IMR-90 (cell line): ENCODE results near the gene ALOXE3. TPM values are rescaled to one million over a fixed set of nuclear protein-coding genes. Genes with fewer than 3 reads are reported as not detected.

ENCODE experiments used
- ATAC-seq: fragments of 200-7000 bp; cut with Tn5 transposase; 2 replicates; pipeline ENCODE4 v1.9.1; 2020; ENCODE audit warnings: low read depth, mild to moderate bottlenecking, moderate library complexity
- BruUV-seq: library from RNA; stranded (reverse); fragments of 400-500 nt; replicated peaks from 2 replicates; lab custom pipeline; 2021; lab: Mats Ljungman, UMichigan
- CTCF ChIA-PET: fragments of 300-600 bp; formaldehyde crosslinking; extraction: SDS; loops from one replicate; lab custom pipeline; 2021; ENCODE audit warnings: antibody characterized with exemption; lab: Yijun Ruan, JAX
- POLR2A ChIA-PET: fragments of 300-600 bp; sonication (Branson Sonifier 250); formaldehyde crosslinking; loops from one replicate; lab custom pipeline; 2022; ENCODE audit warnings: antibody characterized with exemption; ENCODE audit not compliant: unreplicated experiment; lab: Charles Lee
- DNase-seq: peaks from one replicate; pipeline ENCODE4 v3.0.0; 2013
- H2AFZ ChIP-seq: replicated peaks from 2 replicates; pipeline ENCODE3; 2013; ENCODE audit warnings: low read length, mild to moderate bottlenecking; ENCODE audit not compliant: poor library complexity
- H2AK5ac ChIP-seq: 2 replicates; pipeline ENCODE4 v1.6.1; 2013; ENCODE audit warnings: low read depth, low read length, inconsistent platforms
- H2AK9ac ChIP-seq: replicated peaks from 2 replicates; pipeline ENCODE3; 2013; ENCODE audit warnings: mild to moderate bottlenecking, low read depth, low read length, moderate library complexity; ENCODE audit not compliant: poor library complexity
- H2BK120ac ChIP-seq: 2 replicates; pipeline ENCODE4 v1.6.1; 2013; ENCODE audit warnings: low read depth, low read length, inconsistent platforms
- H2BK15ac ChIP-seq: 3 replicates; pipeline ENCODE4 v1.6.1; 2013; ENCODE audit warnings: low read depth, low read length, inconsistent platforms
- H2BK20ac ChIP-seq: 2 replicates; pipeline ENCODE4 v1.6.1; 2013; ENCODE audit warnings: low read depth, mild to moderate bottlenecking, inconsistent platforms, low read length, moderate library complexity
- H2BK5ac ChIP-seq: 2 replicates; pipeline ENCODE4 v1.6.1; 2013; ENCODE audit warnings: mild to moderate bottlenecking, low read depth, low read length, inconsistent platforms; ENCODE audit not compliant: poor library complexity, severe bottlenecking
- H3K14ac ChIP-seq: replicated peaks from 2 replicates; pipeline ENCODE4 v1.6.1; 2013; ENCODE audit warnings: low read depth, low read length, inconsistent platforms
- H3K18ac ChIP-seq: 2 replicates; pipeline ENCODE4 v1.6.1; 2013; ENCODE audit warnings: low read depth, low read length, control low read depth
- H3K23ac ChIP-seq: 2 replicates; pipeline ENCODE4 v1.6.1; 2013; ENCODE audit warnings: low read depth, low read length, inconsistent platforms
- H3K27ac ChIP-seq: 2 replicates; pipeline ENCODE4 v1.5.1; 2013; ENCODE audit warnings: mild to moderate bottlenecking, control low read depth, low read length; ENCODE audit not compliant: insufficient read depth
- H3K27me3 ChIP-seq: 2 replicates; pipeline ENCODE4 v1.6.1; 2013; ENCODE audit warnings: low read length; ENCODE audit not compliant: control insufficient read depth, insufficient read depth
- H3K36me3 ChIP-seq: 2 replicates; pipeline ENCODE4 v1.6.1; 2013; ENCODE audit warnings: low read length, mixed read lengths; ENCODE audit not compliant: control insufficient read depth, insufficient read depth
- H3K4ac ChIP-seq: 2 replicates; pipeline ENCODE4 v1.6.1; 2013; ENCODE audit warnings: low read depth, low read length, inconsistent platforms
- H3K4me1 ChIP-seq: 2 replicates; pipeline ENCODE4 v1.6.1; 2013; ENCODE audit warnings: low read length, mixed read lengths; ENCODE audit not compliant: control insufficient read depth, insufficient read depth
- H3K4me2 ChIP-seq: 2 replicates; pipeline ENCODE4 v1.6.1; 2013; ENCODE audit warnings: low read depth, mild to moderate bottlenecking, control low read depth, low read length, moderate library complexity
- H3K4me3 ChIP-seq: 2 replicates; pipeline ENCODE4 v1.5.1; 2013; ENCODE audit warnings: low read depth, mild to moderate bottlenecking, control low read depth, low read length, moderate library complexity; ENCODE audit not compliant: insufficient read depth
- H3K56ac ChIP-seq: 2 replicates; pipeline ENCODE4 v1.6.1; 2013; ENCODE audit warnings: low read length, inconsistent platforms; ENCODE audit not compliant: insufficient read depth; ENCODE audit errors: extremely low read depth
- H3K79me1 ChIP-seq, 2 experiments: 2 replicates each; pipeline ENCODE4 v1.6.1; 2013; ENCODE audit warnings: low read length in 2 of 2, inconsistent platforms in 1 of 2, low read depth in 1 of 2
- H3K9ac ChIP-seq: 2 replicates; pipeline ENCODE4 v1.6.1; 2013; ENCODE audit warnings: low read depth, low read length, control low read depth
- H3K9me1 ChIP-seq: 2 replicates; pipeline ENCODE4 v1.6.1; 2013; ENCODE audit warnings: low read length, inconsistent platforms; ENCODE audit not compliant: insufficient read depth
- H3K9me3 ChIP-seq: 2 replicates; pipeline ENCODE4 v1.6.1; 2013; ENCODE audit warnings: low read length; ENCODE audit not compliant: control insufficient read depth, insufficient read depth
- H4K20me1 ChIP-seq: 2 replicates; pipeline ENCODE4 v1.6.1; 2013; ENCODE audit warnings: low read length, inconsistent platforms; ENCODE audit not compliant: insufficient read depth
- H4K5ac ChIP-seq: 2 replicates; pipeline ENCODE4 v1.6.1; 2013; ENCODE audit warnings: mild to moderate bottlenecking, low read depth, low read length, control low read depth
- H4K8ac ChIP-seq, 2 experiments: 2 replicates each; pipeline ENCODE4 v1.6.1; 2013; ENCODE audit warnings: low read depth in 2 of 2, low read length in 2 of 2, control low read depth in 1 of 2, inconsistent platforms in 1 of 2
- H4K91ac ChIP-seq: 2 replicates; pipeline ENCODE4 v1.6.1; 2013; ENCODE audit warnings: low read depth, low read length, inconsistent platforms; ENCODE audit not compliant: insufficient read depth
- BHLHE40 ChIP-seq: fragments of 150-350 bp; IDR thresholded peaks from 2 replicates; pipeline ENCODE4 v1.6.1; 2016; ENCODE audit warnings: mild to moderate bottlenecking, low read depth, low read length
- CHD1 ChIP-seq: IDR thresholded peaks from 2 replicates; pipeline ENCODE4 v1.6.1; 2012; ENCODE audit warnings: low read depth, low read length, improper control_type of control experiment
- FOS ChIP-seq: fragments of 150-350 bp; IDR thresholded peaks from 2 replicates; pipeline ENCODE4 v1.6.1; 2016; ENCODE audit warnings: low read depth, low read length
- SMC3 ChIP-seq: fragments of 150-350 bp; IDR thresholded peaks from 2 replicates; pipeline ENCODE4 v1.6.1; 2016; ENCODE audit warnings: low read depth, mild to moderate bottlenecking, antibody characterized with exemption, low read length, moderate library complexity
- WGBS, 2 experiments: methylation state at CpG; one replicate each; pipeline versions ENCODE4 v1.1.5 to v1.1.7; 2013; ENCODE audit warnings: missing lambda C conversion rate in 2 of 2; ENCODE audit not compliant: insufficient read length in 1 of 2; ENCODE audit errors: extremely low coverage in 2 of 2; 5-methylcytosine and 5-hydroxymethylcytosine counted together
- dilution Hi-C: fragments of 300-500 bp; cut with HindIII; formaldehyde crosslinking; loops from one replicate; pipeline ENCODE4 v1.14.3; 2018; ENCODE audit warnings: low sequenced_read_pairs; ENCODE audit not compliant: unreplicated experiment
- in situ Hi-C: fragments of 300-500 bp; cut with MboI; formaldehyde crosslinking; loops from 3 replicates; pipeline ENCODE4 v1.14.3; 2019; ENCODE audit warnings: low sequenced_read_pairs, inconsistent platforms, mixed read lengths
- intact Hi-C: fragments of 100-400 bp; cut with micrococcal nuclease; formaldehyde crosslinking; loops from 2 replicates; pipeline ENCODE4 v1.10.0; 2022
- polyA plus RNA-seq, 3 experiments: library from polyadenylated mRNA; depleted of rRNA; stranded (reverse); fragments of >200 nt; gene quantifications; 2 replicates each; pipeline ENCODE4 v1.2.3, GENCODE V29; 2012; ENCODE audit warnings: low replicate concordance in 1 of 3
- total RNA-seq: library from RNA; depleted of rRNA; stranded (reverse); fragments of >200 nt; gene quantifications from 2 replicates; pipeline ENCODE4 v1.2.3, GENCODE V29; 2012
- TF ChIP-seq, protein P1 (sequence below): fragments of 150-350 bp; IDR thresholded peaks from 2 replicates; pipeline ENCODE4 v1.6.1; 2017; ENCODE audit warnings: mild to moderate bottlenecking, antibody characterized with exemption, low read length, low read depth
- TF ChIP-seq, protein P2 (sequence below): conservative IDR thresholded peaks from 2 replicates; pipeline ENCODE4 v1.5.1; 2012; ENCODE audit warnings: mild to moderate bottlenecking, low read depth, low read length, improper control_type of control experiment

Gene ALOXE3
- total and polyA plus RNA-seq, 2 of the 4 experiments (the other 2 are of a cell fraction), result under 0.01 to 0.26 TPM

DNA sequence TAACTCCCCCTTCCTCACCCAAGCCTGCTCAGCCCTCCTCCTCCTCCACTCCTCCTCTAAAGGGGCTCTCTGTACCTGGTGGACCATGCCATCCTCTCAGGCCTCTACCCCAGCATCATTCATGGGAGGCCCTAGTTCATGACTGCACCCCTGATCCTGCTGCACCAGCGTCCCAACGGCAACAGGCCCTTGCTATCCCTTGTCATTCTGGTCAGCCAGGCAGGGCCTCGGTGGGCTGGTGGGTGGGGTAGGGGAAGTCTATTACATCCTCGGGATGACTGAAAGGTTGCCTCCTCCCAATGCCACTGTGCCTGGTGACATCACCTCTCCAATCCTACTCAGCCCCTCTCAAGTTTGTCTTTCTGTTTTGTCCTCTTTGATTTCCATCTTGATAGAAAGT, 50.5 kb downstream of the ALOXE3 start:
- no CpG with 5 or more reads among the region's 4 CpGs for WGBS, 2 experiments
- no peak overlapping the region for H3K9ac ChIP-seq
- H2AK5ac ChIP-seq, result no peak overlapping the region
- POLR2A ChIA-PET, result no interaction called here
- intact Hi-C loops, result loop anchor here (10.0 kb wide), 1 partner anchor 717 kb away; no protein-coding TSS in a partner anchor
- DNase-seq (no peak), ATAC-seq (no peak)
- H3K4me3 ChIP-seq, result no peak overlapping the region
- no peak overlapping the region for H3K14ac ChIP-seq
- no peaks in the 10 kb centered on the region for H3K4me1 ChIP-seq
- H4K91ac ChIP-seq, result no peak overlapping the region
- no peak overlapping the region for H3K4ac ChIP-seq
- no peaks in the 10 kb centered on the region for H3K9me1 ChIP-seq
- H2BK20ac ChIP-seq, result no peak overlapping the region
- no peak overlapping the region for H3K56ac ChIP-seq
- no peak overlapping the region for H4K5ac ChIP-seq
- no TSS peak for BruUV-seq
- no peak overlapping the region for H2AK9ac ChIP-seq
- peaks cover 4% of the 10 kb centered on the region; the same call in 1 of the 2 replicates for H4K20me1 ChIP-seq
- no peak overlapping the region for H3K23ac ChIP-seq
- H3K9me3 ChIP-seq, result no peaks in the 10 kb centered on the region
- H3K18ac ChIP-seq, result no peak overlapping the region
- H3K27me3 ChIP-seq, result peaks cover 78% of the 10 kb centered on the region
- no peak overlapping the region for H3K4me2 ChIP-seq
- H3K27ac ChIP-seq, result no peak overlapping the region
- no peak overlapping the region for H2BK5ac ChIP-seq
- H3K79me1 ChIP-seq, result no peaks in the 10 kb centered on the region
- dilution Hi-C loops, result no loop called here
- in situ Hi-C loops, result no loop called here
- H2BK15ac ChIP-seq, result no peak overlapping the region
- CTCF ChIA-PET, result no interaction called here
- TF ChIP-seq FOS (no peak), SMC3 (no peak), BHLHE40 (no peak), CHD1 (no peak)
- TF ChIP-seq, protein P1, sequence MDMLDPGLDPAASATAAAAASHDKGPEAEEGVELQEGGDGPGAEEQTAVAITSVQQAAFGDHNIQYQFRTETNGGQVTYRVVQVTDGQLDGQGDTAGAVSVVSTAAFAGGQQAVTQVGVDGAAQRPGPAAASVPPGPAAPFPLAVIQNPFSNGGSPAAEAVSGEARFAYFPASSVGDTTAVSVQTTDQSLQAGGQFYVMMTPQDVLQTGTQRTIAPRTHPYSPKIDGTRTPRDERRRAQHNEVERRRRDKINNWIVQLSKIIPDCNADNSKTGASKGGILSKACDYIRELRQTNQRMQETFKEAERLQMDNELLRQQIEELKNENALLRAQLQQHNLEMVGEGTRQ, result no peak
- TF ChIP-seq, protein P2, sequence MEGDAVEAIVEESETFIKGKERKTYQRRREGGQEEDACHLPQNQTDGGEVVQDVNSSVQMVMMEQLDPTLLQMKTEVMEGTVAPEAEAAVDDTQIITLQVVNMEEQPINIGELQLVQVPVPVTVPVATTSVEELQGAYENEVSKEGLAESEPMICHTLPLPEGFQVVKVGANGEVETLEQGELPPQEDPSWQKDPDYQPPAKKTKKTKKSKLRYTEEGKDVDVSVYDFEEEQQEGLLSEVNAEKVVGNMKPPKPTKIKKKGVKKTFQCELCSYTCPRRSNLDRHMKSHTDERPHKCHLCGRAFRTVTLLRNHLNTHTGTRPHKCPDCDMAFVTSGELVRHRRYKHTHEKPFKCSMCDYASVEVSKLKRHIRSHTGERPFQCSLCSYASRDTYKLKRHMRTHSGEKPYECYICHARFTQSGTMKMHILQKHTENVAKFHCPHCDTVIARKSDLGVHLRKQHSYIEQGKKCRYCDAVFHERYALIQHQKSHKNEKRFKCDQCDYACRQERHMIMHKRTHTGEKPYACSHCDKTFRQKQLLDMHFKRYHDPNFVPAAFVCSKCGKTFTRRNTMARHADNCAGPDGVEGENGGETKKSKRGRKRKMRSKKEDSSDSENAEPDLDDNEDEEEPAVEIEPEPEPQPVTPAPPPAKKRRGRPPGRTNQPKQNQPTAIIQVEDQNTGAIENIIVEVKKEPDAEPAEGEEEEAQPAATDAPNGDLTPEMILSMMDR, result no peak
- no peak overlapping the region for H2BK120ac ChIP-seq
- H2AFZ ChIP-seq, result no peak overlapping the region
- H3K36me3 ChIP-seq, result no peaks in the 10 kb centered on the region
- no peak overlapping the region for H4K8ac ChIP-seq
